HG03108 (cell line): Measurements from ENCODE around the gene TRIM27.
"Not testable (repeated sequence)": the region's sequence is repeated elsewhere in the genome, so short reads cannot be mapped to it uniquely, and the experiment has no call there.

ENCODE experiments used
- ATAC-seq: cut with Tn5 transposase; IDR thresholded peaks from one replicate; pipeline ENCODE4 v1.9.1; 2021; ENCODE audit warnings: moderate library complexity; ENCODE audit not compliant: unreplicated experiment

TRIM27 gene, protein sequence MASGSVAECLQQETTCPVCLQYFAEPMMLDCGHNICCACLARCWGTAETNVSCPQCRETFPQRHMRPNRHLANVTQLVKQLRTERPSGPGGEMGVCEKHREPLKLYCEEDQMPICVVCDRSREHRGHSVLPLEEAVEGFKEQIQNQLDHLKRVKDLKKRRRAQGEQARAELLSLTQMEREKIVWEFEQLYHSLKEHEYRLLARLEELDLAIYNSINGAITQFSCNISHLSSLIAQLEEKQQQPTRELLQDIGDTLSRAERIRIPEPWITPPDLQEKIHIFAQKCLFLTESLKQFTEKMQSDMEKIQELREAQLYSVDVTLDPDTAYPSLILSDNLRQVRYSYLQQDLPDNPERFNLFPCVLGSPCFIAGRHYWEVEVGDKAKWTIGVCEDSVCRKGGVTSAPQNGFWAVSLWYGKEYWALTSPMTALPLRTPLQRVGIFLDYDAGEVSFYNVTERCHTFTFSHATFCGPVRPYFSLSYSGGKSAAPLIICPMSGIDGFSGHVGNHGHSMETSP

DNA sequence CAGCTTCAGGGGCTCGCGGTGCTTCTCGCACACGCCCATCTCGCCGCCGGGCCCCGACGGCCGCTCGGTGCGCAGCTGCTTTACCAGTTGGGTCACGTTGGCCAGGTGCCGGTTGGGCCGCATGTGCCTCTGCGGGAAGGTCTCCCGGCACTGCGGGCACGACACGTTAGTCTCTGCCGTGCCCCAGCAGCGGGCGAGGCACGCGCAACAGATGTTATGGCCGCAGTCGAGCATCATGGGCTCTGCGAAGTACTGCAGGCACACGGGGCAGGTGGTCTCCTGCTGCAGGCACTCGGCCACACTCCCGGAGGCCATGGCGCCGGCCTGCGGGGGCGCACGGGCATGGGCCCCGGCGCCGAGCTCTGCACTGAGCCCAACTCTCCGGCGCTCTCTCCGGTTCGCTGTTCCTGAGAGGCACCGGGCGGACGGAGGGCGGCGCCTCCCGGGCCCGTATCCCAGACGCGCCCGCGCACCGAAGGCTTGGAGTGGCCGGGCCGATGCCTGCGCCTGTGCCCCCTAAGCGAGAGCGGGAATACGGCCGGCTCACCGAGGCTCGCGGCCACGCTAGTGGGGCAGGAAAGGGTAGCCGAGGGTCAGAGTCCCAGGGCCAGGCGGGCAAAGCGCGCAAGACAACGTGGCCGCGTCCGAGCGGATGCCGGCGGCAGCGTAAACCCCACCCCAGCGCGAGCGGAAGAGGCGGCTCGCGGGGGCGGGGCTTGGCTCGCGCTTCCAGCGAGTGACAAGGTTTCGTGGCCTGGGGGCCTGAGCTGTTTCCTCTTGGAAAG, at the start of gene TRIM27:
TSS of gene TRIM27 (minus strand) at position 668 of the 785 bp plus-strand sequence. CDS start at position 315, 353 bp downstream.
- peak; percentile 85 for ATAC-seq

DNA sequence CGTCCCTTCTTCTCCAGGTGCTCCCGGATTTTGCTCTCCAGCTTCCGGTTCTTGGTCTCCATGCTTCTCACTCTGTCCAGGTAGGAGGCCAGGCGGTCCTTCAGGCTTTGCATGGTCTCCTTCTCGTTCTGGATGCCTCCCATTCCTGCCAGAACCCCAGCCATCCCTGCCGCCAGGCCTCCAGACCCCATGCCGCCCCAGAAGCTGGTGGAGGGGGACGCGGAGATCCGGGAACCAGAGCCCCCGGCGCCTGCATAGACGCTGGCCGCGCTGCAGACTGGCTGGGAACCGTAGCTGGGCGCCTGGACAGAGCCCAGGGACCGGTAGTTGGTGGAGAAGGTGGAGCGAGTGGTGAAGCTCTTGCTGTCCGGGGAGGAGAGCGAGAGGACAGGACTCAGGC, 46.3 kb upstream of the TRIM27 start:
- not testable (repeated sequence) for ATAC-seq

DNA sequence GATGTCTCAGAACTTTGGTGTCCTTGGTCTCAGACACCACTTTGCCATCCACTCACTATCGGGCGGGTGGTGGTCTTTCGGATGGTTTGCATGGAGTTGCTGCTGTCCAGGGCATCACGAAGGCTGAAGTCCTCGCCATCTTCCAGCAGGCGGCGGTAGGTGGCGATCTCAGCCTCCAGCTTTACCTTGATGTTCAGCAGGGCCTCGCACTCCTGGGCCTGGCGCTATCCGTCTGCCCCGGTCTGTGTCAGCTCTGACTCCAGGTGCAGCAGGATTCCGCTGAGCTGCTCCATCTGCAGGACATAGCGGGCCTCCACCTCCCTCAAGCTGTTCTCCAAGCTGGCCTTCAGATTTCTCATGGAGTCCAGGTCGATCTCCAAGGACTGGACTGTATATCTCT, 45.3 kb upstream of the TRIM27 start:
- ATAC-seq = no peak

DNA sequence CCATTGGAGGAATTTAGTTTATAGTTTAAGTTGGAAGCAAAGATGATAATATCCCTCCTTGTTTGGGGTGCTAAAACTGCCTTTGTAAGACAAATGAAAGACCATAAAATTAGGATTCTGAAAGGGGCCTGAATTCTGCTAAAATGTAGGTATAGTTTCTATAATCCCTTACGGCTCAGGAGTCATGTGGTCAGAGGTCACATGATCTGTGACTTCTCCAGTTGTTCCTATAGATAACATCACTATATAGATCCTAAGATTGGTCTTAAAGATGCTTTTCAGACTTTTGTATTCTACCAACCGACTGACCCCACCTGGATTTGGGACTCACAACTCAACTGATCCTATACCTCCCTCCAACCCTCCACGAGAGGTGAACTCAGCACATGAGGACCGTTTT, 44.7 kb upstream of the TRIM27 start:
- ATAC-seq = no peak

DNA sequence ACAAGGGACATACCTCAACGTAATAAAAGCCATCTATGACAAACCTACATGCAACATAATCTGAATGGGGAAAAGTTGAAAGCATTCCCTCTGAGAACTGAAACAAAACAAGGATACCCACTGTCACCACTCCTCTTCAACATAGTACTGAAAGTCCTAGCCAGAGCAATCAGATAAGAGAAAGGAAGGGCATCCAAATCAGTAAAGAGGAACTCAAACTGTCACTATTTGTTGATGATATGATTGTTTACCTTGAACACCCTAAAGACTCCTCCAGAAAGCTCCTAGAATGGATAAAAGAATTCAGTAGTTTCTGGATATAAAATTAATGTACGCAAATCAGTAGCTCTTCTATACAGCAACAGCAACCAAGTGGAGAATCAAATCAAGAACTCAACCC, 41.9 kb upstream of the TRIM27 start:
- ATAC-seq = no peak

DNA sequence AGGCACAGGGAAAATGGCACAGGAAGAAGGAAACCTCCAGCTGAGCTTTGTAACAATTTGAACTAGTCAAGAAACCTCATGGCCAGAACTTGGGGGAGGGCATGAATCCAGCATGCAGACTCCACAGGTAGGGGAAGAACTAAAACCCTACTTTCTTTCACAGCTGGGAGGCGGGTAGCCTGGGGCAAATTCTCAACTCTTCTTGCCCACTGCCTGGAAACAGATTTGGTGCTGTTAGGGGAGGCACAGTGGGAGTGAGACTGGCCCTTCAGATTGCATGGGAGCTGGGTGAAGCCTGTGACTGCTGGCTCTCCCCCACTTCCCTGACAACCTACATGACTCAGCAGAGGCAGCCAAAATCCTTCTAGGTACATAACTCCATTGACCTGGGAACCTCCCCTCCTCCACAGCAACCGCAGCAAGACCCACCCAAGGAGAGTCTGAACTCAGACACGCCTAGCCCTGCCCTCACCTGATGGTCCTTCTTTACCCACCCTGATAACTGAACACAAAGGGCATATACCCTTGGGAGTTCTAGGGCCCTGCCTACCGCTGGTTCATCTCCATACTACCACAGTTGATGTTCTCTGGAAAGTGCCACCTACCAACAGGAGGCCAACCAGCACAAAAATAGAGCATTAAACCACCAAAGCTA, 37.2 kb upstream of the TRIM27 start:
- ATAC-seq = no peak

DNA sequence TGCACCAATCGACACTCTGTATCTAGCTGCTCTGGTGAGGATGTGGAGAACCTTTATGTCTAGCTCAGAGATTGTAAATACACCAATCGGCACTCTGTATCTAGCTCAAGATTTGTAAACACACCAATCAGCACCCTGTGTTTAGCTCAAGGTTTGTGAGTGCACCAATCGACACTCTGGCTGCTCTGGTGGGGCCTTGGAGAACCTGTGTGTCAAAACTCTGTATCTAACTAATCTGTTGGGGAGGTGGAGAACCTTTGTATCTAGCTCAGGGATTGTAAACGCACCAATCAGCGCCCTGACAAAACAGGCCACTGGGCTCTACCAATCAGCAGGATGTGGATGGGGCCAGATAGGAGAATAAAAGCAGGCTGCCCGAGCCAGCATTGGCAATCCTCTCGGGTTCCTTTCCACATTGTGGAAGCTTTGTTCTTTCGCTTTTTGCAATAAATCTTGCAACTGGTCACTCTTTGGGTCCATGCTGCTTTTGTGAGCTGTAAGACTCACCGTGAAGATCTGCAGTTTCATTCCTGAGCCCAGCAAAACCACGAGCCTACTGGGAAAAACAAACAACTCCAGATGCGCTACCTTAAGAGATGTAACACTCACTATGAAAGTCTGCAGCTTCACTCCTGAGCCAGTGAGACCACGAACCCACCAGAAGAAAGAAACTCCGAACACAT, 34.9 kb upstream of the TRIM27 start:
- not testable (repeated sequence) for ATAC-seq

DNA sequence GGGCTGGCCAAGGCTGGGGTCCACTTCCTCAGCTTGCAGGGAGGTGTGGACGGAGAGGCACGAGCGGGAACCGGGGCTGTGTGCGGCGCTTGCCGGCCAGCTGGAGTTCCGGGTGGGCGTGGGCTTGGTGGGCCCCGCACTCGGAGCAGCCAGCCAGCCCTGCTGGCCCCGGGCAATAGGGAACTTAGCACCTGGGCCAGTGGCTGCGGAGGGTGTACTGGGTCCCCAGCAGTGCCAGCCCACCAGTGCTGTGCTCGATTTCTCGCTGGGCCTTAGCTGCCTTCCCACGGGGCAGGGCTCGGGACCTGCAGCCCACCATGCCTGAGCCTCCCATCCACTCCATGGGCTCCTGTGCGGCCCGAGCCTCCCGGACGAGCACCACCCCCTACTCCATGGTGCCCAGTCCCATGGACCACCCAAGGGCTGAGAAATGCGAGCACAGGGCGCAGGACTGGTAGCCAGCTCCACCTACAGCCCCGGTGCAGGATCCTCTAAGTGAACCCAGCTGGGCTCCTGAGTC, 34.1 kb upstream of the TRIM27 start:
- ATAC-seq = not testable (repeated sequence)

DNA sequence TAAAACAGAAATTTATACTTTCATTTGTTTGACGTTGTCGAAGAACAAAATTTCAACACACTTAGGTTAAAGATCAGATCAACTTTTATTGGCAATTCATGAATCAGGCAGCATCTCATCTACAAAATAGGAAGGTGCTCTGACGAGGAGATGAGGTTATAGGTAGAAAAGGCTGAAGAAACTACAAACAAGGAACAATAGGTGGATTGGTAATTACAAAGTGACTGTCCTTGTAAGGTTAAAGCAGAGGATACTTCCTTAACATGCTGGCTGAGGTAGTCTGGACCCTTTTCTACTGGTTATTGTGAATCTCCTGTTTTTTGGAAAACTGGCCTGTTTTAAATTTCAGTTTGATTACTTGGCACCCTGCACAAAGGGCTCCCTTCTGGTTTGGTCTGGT, 32.5 kb upstream of the TRIM27 start:
- ATAC-seq = no peak

DNA sequence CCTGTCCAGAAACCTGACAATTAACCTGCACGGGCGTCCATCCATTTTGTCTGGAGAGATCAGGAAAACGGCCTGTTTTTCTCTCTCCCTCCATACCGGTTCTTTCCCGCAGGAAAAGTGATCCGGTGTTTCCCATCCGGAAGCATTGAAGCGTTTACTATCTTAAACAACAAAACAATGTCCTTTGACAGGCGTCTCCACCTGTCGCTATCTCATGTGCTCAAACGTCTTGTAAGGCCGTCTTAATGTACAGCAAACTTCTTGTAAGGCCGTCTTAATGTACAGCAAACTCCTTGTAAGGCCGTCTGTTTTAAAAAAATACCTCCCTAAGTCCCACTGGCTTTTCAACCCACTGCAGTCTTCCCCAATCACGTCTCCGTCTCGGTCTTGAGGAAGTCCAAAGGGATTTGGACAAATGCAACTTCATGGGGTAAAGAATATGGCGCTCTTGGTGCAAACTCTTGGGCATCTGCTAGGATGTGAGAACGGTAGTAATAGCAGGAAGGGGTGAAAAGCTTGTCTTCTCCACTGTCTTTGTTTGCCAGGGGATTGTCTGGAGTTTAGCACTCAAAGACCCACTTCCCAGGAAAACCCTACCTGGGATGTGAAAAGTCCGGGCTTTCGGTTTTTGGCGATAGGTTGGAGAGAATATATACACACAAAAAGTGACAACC, 29.9 kb upstream of the TRIM27 start:
- ATAC-seq = no peak

DNA sequence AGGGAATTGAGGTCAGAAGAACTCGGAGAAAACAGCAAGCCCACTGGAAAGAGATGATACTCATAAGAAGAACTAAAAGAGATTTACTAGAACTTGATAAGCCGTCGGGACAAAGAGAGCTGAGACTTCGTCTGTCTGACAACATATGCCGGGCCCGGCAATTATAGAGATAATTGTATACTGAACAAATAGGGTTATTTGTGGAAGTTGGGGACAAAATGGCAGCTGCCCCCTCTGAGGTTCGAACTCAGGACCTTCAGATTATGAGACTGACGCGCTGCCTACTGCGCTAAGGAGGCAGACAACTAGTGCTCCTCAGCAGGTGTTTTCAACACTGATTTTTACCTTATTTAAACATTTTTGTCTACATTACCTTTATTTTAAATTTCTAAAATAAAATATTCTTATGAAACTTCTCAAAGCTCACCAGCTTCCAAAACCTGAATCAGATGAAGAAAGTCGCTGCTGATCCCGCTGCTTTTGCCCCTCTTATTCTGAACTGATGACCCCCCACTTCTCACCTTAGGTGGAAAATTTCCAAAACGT, 29.3 kb upstream of the TRIM27 start:
- ATAC-seq = no peak

DNA sequence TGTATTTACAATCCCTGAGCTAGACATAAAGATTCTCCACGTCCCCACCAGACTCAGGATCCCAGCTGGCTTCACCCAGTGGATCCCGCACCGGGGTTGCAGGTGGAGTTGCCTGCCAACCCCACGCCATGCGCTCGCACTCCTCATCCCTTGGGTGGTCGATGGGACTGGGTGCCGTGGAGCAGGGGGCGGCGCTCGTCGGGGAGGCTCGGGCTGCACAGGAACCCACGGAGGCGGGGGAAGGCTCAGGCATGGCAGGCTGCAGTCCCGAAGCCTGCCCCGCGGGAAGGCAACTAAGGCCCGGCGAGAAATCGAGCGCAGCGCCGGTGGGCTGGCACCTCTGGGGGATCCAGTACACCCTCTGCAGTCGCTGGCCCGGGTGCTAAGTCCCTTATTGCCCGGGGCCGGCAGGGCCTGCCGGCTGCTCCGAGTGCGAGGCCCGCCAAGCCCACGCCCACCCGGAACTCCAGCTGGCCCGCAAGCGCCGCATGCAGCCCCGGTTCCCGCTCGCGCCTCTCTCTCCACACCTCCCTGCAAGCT, 25.9 kb upstream of the TRIM27 start:
- not testable (repeated sequence) for ATAC-seq

DNA sequence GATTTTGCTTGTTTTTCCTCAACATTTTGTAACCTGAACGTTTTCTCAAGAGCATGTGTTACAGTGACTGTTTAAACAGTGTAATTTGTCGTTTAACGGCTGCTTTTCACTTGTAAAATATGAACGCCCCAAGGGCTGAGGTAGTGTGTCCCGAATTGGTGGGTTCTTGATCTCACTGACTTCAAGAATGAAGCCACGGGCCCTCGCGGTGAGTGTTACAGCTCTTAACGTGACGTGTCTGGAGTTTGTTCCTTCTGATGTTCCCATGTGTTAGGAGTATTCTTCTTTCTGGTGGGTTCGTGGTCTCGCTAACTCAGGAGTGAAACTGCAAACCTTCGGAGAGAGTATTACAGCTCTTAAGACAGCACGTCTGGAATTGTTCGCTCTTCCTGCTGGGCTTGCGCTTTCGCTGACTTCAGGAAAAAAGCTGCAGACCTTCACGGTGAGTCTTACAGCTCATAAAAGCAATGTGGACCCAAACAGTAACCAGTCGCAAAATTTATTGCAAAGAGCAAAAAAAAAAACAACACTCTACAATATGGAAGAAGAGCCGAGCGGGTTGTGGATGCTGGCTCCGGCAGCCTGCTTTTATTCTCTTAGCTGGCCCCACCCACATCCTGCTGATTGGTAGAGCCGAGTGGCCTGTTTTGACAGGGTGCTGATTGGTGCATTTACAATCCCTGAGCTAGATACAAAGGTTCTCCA, 25.1 kb upstream of the TRIM27 start:
- ATAC-seq = no peak

DNA sequence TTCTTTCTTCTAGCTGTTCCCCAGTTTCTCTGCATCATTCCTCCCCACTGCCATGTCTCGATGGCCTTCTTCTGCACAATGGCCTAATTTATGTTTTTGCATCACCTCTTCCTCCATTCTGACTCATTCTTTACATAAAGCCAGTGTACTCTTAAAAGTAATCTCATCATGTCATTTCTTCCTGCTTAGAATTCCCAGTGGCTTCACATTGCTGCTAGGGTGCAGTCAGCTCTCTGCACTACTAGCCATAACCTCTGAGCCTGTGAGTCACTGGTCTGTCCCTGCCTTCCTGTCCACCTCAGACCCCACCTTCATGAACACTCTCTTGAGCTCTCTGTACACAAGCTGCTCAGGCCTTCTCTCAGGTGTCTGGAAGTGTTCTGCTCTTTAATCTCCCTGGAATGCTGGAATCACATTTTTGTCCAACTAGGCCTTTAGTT, 24.1 kb upstream of the TRIM27 start:
- no peak for ATAC-seq

DNA sequence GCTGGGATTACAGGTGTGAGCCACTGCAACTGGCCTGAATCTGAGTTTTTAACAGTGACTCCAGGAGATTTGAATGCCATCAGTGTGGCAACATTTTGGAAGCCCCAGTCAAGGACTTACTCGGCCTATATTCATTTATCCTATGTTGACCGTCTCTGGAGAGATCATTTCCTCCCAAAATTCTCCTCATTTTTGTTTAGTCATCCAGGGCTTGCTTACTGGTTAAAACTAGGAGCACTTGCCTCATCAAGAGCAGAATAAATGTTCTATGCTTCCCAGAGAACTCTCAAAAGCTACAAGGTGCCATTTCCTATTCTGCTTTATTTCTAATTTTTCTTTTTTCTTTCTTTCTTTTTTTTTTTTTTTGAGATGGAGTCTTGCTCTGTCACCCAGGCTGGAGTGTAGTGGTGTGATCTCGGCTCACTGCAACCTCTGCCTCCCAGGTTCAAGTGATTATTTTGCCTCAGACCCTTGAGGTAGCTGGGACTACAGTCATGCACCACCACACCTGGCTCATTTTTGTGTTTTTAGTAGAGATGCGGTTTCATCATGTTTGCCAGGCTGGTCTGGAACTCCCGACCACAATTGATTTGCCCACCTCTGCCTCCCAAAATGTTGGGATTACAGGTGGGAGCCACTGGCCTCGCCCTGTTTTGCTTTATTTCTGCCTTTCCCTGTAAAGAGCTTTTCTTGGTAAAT, 23.4 kb upstream of the TRIM27 start:
- ATAC-seq = no peak

DNA sequence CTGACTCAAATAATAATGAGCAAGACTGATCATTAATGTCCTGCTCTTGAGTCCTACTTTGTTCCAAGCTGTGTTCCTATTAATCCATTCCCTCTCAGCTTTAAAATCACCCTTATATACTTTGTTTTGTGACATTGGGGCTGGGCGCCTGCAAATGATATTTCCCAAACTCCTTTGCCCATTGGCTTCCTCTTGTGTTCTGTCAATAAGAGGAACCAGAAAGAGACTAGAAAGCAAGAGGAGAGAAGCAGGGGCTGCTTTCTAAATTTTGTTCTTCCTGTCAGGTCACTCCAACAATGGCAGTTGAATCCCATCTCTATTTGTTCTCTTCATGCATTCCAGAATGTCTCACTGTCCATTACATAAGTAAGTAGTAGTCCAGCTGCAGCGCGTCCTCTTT, 21.6 kb upstream of the TRIM27 start:
- ATAC-seq = no peak

DNA sequence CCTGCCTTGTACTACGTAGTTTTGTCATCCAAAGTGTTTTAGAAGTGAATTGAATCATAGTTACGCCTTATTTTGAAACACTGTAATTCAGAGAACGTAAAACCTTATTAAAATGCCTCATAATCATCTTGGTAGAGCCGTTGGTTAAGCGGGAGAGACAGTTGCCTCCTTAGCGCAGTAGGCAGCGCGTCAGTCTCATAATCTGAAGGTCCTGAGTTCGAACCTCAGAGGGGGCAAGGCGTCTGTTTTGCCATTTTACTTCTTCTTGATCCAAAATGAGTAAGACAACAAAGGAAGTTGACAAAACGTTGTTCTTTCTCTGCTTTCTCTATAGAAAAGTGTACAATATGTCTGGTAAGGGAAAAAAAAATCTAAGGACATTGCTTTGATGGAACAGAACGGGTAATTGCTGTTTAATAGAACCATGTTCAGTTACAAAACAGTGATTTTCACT, 20.7 kb upstream of the TRIM27 start:
- ATAC-seq = no peak
